Neuronal stem cell (in vitro differentiated cells): Measurements from ENCODE around the gene RARB.

Experiments
- DNase-seq: peaks from one replicate; pipeline ENCODE4 v3.0.0-alpha.2; 2013; ENCODE audit warnings: low spot score
- H2AFZ ChIP-seq: one replicate; pipeline ENCODE4 v1.6.1; 2013; ENCODE audit warnings: mild to moderate bottlenecking, low read length, inconsistent platforms
- H2AK5ac ChIP-seq: 2 replicates; pipeline ENCODE4 v1.6.1; 2013; ENCODE audit warnings: low read depth, mild to moderate bottlenecking, inconsistent platforms, low read length, moderate library complexity, mixed read lengths
- H2BK120ac ChIP-seq: 2 replicates; pipeline ENCODE4 v1.6.1; 2013; ENCODE audit warnings: low read depth, mild to moderate bottlenecking, inconsistent platforms, low read length, moderate library complexity, mixed read lengths
- H2BK12ac ChIP-seq: one replicate; pipeline ENCODE4 v1.6.1; 2013; ENCODE audit warnings: low read length, inconsistent platforms
- H2BK15ac ChIP-seq: 2 replicates; pipeline ENCODE4 v1.6.1; 2013; ENCODE audit warnings: mild to moderate bottlenecking, low read length, inconsistent platforms, mixed read lengths
- H2BK5ac ChIP-seq: one replicate; pipeline ENCODE4 v1.6.1; 2013; ENCODE audit warnings: inconsistent platforms, mild to moderate bottlenecking, low read length, moderate library complexity
- H3K14ac ChIP-seq: one replicate; pipeline ENCODE4 v1.6.1; 2013; ENCODE audit warnings: low read length, inconsistent platforms
- H3K18ac ChIP-seq: 2 replicates; pipeline ENCODE4 v1.6.1; 2013; ENCODE audit warnings: low read length, inconsistent platforms
- H3K23ac ChIP-seq: 2 replicates; pipeline ENCODE4 v1.6.1; 2013; ENCODE audit warnings: low read depth, mild to moderate bottlenecking, mixed read lengths, low read length, inconsistent platforms; ENCODE audit not compliant: poor library complexity
- H3K27ac ChIP-seq: replicated peaks from 3 replicates; pipeline ENCODE4 v1.5.1; 2013; ENCODE audit warnings: low read length, inconsistent platforms
- H3K27me3 ChIP-seq, 3 experiments: 2 replicates each; pipeline ENCODE4 v1.6.1; 2013; ENCODE audit warnings: low read length in 3 of 3, mild to moderate bottlenecking in 2 of 3, inconsistent platforms in 1 of 3, low read depth in 1 of 3, mixed read lengths in 1 of 3, moderate library complexity in 1 of 3; ENCODE audit not compliant: control insufficient read depth in 3 of 3, insufficient read depth in 3 of 3
- H3K36me3 ChIP-seq, 2 donors: replicated peaks in 1 of 2; 2 replicates each; pipeline ENCODE4 v1.6.1; 2013; ENCODE audit warnings: low read length in 2 of 2; ENCODE audit not compliant: control insufficient read depth in 2 of 2, insufficient read depth in 2 of 2
- H3K4ac ChIP-seq: 2 replicates; pipeline ENCODE4 v1.6.1; 2013; ENCODE audit warnings: inconsistent platforms, mild to moderate bottlenecking, low read length, moderate library complexity
- H3K4me1 ChIP-seq, 2 donors: 1 replicate in 1 of 2; 2 replicates in 1 of 2; pipeline ENCODE4 v1.6.1; 2013; ENCODE audit warnings: low read length in 2 of 2, low read depth in 1 of 2; ENCODE audit not compliant: control insufficient read depth in 2 of 2, insufficient read depth in 1 of 2
- H3K4me2 ChIP-seq: one replicate; pipeline ENCODE4 v1.6.1; 2013; ENCODE audit warnings: mild to moderate bottlenecking, low read length, inconsistent platforms; ENCODE audit not compliant: insufficient read depth, poor library complexity, severe bottlenecking
- H3K4me3 ChIP-seq, 2 donors: 2 replicates each; pipeline ENCODE4 v1.5.1; 2013; ENCODE audit warnings: low read length in 2 of 2, mild to moderate bottlenecking in 2 of 2, inconsistent platforms in 1 of 2, moderate library complexity in 1 of 2
- H3K79me1 ChIP-seq: one replicate; pipeline ENCODE4 v1.6.1; 2013; ENCODE audit warnings: low read depth, mild to moderate bottlenecking, inconsistent platforms, low read length, moderate library complexity
- H3K9ac ChIP-seq: one replicate; pipeline ENCODE4 v1.6.1; 2013; ENCODE audit warnings: mild to moderate bottlenecking, low read depth, low read length, inconsistent platforms; ENCODE audit not compliant: poor library complexity
- H3K9me3 ChIP-seq, 2 donors: replicated peaks in 1 of 2; 2 replicates each; pipeline versions ENCODE3 to v1.6.1; 2013; ENCODE audit warnings: low read length in 2 of 2, mild to moderate bottlenecking in 2 of 2, inconsistent platforms in 1 of 2, low read depth in 1 of 2, mixed read lengths in 1 of 2, moderate library complexity in 1 of 2; ENCODE audit not compliant: control insufficient read depth in 2 of 2, insufficient read depth in 1 of 2
- H4K8ac ChIP-seq: one replicate; pipeline ENCODE4 v1.6.1; 2013; ENCODE audit warnings: low read depth, mild to moderate bottlenecking, inconsistent platforms, low read length, moderate library complexity
- H4K91ac ChIP-seq: one replicate; pipeline ENCODE4 v1.6.1; 2013; ENCODE audit warnings: low read length, low read depth, mild to moderate bottlenecking, inconsistent platforms; ENCODE audit not compliant: poor library complexity
- WGBS, 2 donors: extraction: QIAGEN DNeasy Blood & Tissue Kit; methylation state at CpG; one replicate each; pipeline ENCODE4 v1.1.7; 2013; ENCODE audit warnings: missing lambda C conversion rate in 2 of 2, mixed read lengths in 1 of 2; ENCODE audit not compliant: insufficient read length in 2 of 2, insufficient replicate concordance in 1 of 2; ENCODE audit errors: extremely low coverage in 2 of 2; 5-methylcytosine and 5-hydroxymethylcytosine counted together

RARB gene

GRCh38 chr3:25587526-25587925 is 159.5 kb downstream of the RARB start:
- no peak overlapping the region for H3K27ac ChIP-seq
- no peak overlapping the region for H3K18ac ChIP-seq
- H2BK120ac ChIP-seq: no peak overlapping the region
- no peak overlapping the region for H2BK12ac ChIP-seq
- no peak overlapping the region for H3K9ac ChIP-seq
- peaks cover 3 to 4% of the 10 kb centered on the region in 2 donors for H3K4me1 ChIP-seq
- H3K36me3 ChIP-seq: no peaks in the 10 kb centered on the region
- H3K27me3 ChIP-seq: no peaks in the 10 kb centered on the region
- no peak overlapping the region for H3K23ac ChIP-seq
- H3K4me3 ChIP-seq: no peak overlapping the region
- DNase-seq: no peak
- H2BK15ac ChIP-seq: no peak overlapping the region
- WGBS, 2 donors: no CpG with 5 or more reads among the region's 5 CpGs
- no peak overlapping the region for H4K8ac ChIP-seq
- no peak overlapping the region for H3K4me2 ChIP-seq
- H3K4ac ChIP-seq: no peak overlapping the region
- H3K79me1 ChIP-seq: no peaks in the 10 kb centered on the region
- no peak overlapping the region for H2AK5ac ChIP-seq
- no peak overlapping the region for H3K14ac ChIP-seq
- no peak overlapping the region for H4K91ac ChIP-seq
- no peak overlapping the region for H2BK5ac ChIP-seq
- H2AFZ ChIP-seq: no peak overlapping the region
- peaks cover 0 to under 1% of the 10 kb centered on the region in 2 donors for H3K9me3 ChIP-seq

- H3K36me3 ChIP-seq: no peaks in the 10 kb centered on the region
- H3K27ac ChIP-seq: no peak overlapping the region
- H3K79me1 ChIP-seq: no peaks in the 10 kb centered on the region
- no peak overlapping the region for H4K8ac ChIP-seq
- no peak overlapping the region for H3K4ac ChIP-seq
- no peak overlapping the region for H2BK15ac ChIP-seq
- H3K9ac ChIP-seq: no peak overlapping the region
- no peaks in the 10 kb centered on the region for H3K27me3 ChIP-seq
- no peak overlapping the region for H3K4me3 ChIP-seq
- H3K18ac ChIP-seq: no peak overlapping the region
- no peak overlapping the region for H2BK120ac ChIP-seq
- no peak overlapping the region for H2BK5ac ChIP-seq
- no peak overlapping the region for H2AK5ac ChIP-seq
- no peak overlapping the region for H2AFZ ChIP-seq
- no peak overlapping the region for H3K14ac ChIP-seq
- no CpG with 5 or more reads among the region's 2 CpGs for WGBS, 2 donors
- H3K23ac ChIP-seq: no peak overlapping the region
- no peak for DNase-seq
- H3K4me2 ChIP-seq: no peak overlapping the region
- H3K9me3 ChIP-seq: no peaks in the 10 kb centered on the region
- peaks cover 3 to 4% of the 10 kb centered on the region in 2 donors for H3K4me1 ChIP-seq
- no peak overlapping the region for H4K91ac ChIP-seq
- no peak overlapping the region for H2BK12ac ChIP-seq
Measured at GRCh38 chr3:25587975-25588374, 159.9 kb downstream of the RARB start.

GRCh38 chr3:25588441-25589103 is 160.5 kb downstream of the RARB start:
- Histone ChIP-seq H3K4ac (no peak overlapping the region), H3K4me3 (no peak overlapping the region), H3K27me3 (no peaks in the 10 kb centered on the region), H3K9ac (no peak overlapping the region), H3K23ac (no peak overlapping the region), H2AK5ac (no peak overlapping the region), H2BK12ac (no peak overlapping the region), H2BK120ac (no peak overlapping the region), H3K79me1 (no peaks in the 10 kb centered on the region), H3K9me3 (no peaks in the 10 kb centered on the region), H4K8ac (no peak overlapping the region), H4K91ac (no peak overlapping the region), H3K4me1 (peaks cover 3 to 4% of the 10 kb centered on the region in 2 donors), H3K18ac (no peak overlapping the region), H3K14ac (no peak overlapping the region), H2AFZ (no peak overlapping the region), H2BK5ac (no peak overlapping the region), H3K36me3 (no peaks in the 10 kb centered on the region), H3K27ac (no peak overlapping the region), H3K4me2 (no peak overlapping the region), H2BK15ac (no peak overlapping the region)
- no peak for DNase-seq
- WGBS, 2 donors: no CpG with 5 or more reads among the region's 8 CpGs

- Histone ChIP-seq H3K9ac (no peak overlapping the region), H3K27ac (no peak overlapping the region)
Measured at GRCh38 chr3:25589104-25589782, 161.2 kb downstream of the RARB start.

More at GRCh38 chr3:25589104-25589782, 161.2 kb downstream of the RARB start:
- no peak overlapping the region for H3K18ac ChIP-seq
- H3K79me1 ChIP-seq: no peaks in the 10 kb centered on the region
- H3K36me3 ChIP-seq: no peaks in the 10 kb centered on the region
- no peak for DNase-seq
- no peak overlapping the region for H3K4me2 ChIP-seq
- H3K4ac ChIP-seq: no peak overlapping the region
- H4K91ac ChIP-seq: no peak overlapping the region
- no peak overlapping the region for H2BK5ac ChIP-seq
- WGBS, 2 donors: no CpG with 5 or more reads among the region's 4 CpGs
- no peak overlapping the region for H2BK15ac ChIP-seq
- H4K8ac ChIP-seq: no peak overlapping the region
- H3K4me3 ChIP-seq: no peak overlapping the region
- peaks cover 3 to 4% of the 10 kb centered on the region in 2 donors for H3K4me1 ChIP-seq
- H2BK120ac ChIP-seq: no peak overlapping the region
- no peak overlapping the region for H3K14ac ChIP-seq
- no peak overlapping the region for H2BK12ac ChIP-seq
- no peaks in the 10 kb centered on the region for H3K9me3 ChIP-seq
- H3K23ac ChIP-seq: no peak overlapping the region
- no peaks in the 10 kb centered on the region for H3K27me3 ChIP-seq
- no peak overlapping the region for H2AK5ac ChIP-seq
- H2AFZ ChIP-seq: no peak overlapping the region
